Bronchial epithelial cell (primary cell): ENCODE results near the gene STX2. TPM values are rescaled to one million over a fixed set of nuclear protein-coding genes. Genes with fewer than 3 reads are reported as not detected.
A peak's percentile ranks its signal among the peaks of the same experiment; 100 is the strongest.

ENCODE experiments used
- DNase-seq: peaks from one replicate; pipeline ENCODE4 v3.0.0-alpha.2; 2010; ENCODE audit warnings: low read depth
- FAIRE-seq: peaks from 2 replicates; lab custom pipeline; 2011; peaks lifted over from hg19 to GRCh38; lab: Jason Lieb, UNC
- H3K27me3 ChIP-seq: 2 replicates; pipeline ENCODE4 v1.5.1; 2011; ENCODE audit warnings: low read length; ENCODE audit not compliant: control insufficient read depth, insufficient read depth
- H3K36me3 ChIP-seq: 2 replicates; pipeline ENCODE4 v1.5.1; 2011; ENCODE audit warnings: low read length; ENCODE audit not compliant: control insufficient read depth, insufficient read depth
- H3K4me3 ChIP-seq: 2 replicates; pipeline ENCODE4 v1.5.1; 2011; ENCODE audit warnings: mild to moderate bottlenecking, low read depth, low read length, control low read depth
- total RNA-seq: library from RNA; depleted of rRNA; stranded (reverse); fragments of >200 nt; gene quantifications from 2 replicates; pipeline ENCODE4 v1.2.1, GENCODE V29; 2014
- TF ChIP-seq, protein P1 (sequence below): IDR thresholded peaks from 2 replicates; pipeline ENCODE4 v1.5.1; 2011; ENCODE audit warnings: mild to moderate bottlenecking, moderate library complexity, low read length, control low read depth, inconsistent platforms; ENCODE audit not compliant: insufficient read depth, severe bottlenecking

STX2 gene
- total RNA-seq, 1 donor from 2014 or later = 8.4 TPM

- TF ChIP-seq, protein P1, sequence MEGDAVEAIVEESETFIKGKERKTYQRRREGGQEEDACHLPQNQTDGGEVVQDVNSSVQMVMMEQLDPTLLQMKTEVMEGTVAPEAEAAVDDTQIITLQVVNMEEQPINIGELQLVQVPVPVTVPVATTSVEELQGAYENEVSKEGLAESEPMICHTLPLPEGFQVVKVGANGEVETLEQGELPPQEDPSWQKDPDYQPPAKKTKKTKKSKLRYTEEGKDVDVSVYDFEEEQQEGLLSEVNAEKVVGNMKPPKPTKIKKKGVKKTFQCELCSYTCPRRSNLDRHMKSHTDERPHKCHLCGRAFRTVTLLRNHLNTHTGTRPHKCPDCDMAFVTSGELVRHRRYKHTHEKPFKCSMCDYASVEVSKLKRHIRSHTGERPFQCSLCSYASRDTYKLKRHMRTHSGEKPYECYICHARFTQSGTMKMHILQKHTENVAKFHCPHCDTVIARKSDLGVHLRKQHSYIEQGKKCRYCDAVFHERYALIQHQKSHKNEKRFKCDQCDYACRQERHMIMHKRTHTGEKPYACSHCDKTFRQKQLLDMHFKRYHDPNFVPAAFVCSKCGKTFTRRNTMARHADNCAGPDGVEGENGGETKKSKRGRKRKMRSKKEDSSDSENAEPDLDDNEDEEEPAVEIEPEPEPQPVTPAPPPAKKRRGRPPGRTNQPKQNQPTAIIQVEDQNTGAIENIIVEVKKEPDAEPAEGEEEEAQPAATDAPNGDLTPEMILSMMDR = no peak
- no peak for FAIRE-seq
Measured at GRCh38 chr12:130847112-130847511, 8.1 kb upstream of the STX2 start.

GRCh38 chr12:130846369-130846768, 7.3 kb upstream of the STX2 start:
- TF ChIP-seq, protein P1 = no peak
- no peaks in the 10 kb centered on the region for H3K27me3 ChIP-seq
- no peaks in the 10 kb centered on the region for H3K36me3 ChIP-seq
- H3K4me3 ChIP-seq = no peak overlapping the region
- DNase-seq (no peak), FAIRE-seq (no peak)

More at GRCh38 chr12:130847112-130847511, 8.1 kb upstream of the STX2 start:
- H3K36me3 ChIP-seq = no peaks in the 10 kb centered on the region
- no peaks in the 10 kb centered on the region for H3K27me3 ChIP-seq
- no peak for DNase-seq
- H3K4me3 ChIP-seq = no peak overlapping the region

DNA sequence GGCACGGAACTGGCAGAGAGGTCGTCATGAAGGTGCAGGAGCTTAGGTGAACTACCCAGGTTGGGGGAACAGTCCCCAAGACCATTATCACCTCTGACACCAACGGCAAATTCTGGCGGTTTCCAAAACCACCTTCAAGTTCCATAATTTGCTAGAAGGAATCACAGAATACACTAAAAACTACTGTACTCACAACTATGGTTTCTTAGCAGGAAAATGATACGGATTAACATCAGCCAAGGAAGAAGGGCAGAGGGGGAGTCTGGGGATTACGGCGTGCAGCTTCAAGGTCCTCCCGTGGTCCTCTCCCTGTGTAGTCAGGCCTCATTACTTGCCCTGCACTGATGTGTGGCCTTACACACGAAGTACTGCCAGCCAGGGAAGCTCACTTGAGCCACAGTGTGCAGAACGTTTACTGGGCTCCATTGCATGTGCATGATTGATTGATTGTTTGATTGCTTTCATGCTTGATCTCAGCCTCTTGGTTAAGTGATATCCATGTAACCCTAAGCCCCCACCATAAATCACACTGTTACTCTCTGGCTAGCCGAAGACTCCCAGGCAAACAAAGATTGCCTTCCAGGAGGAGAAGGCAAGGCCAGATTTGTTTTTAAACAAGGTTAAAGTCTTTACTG, 837 bp upstream of the STX2 start:
- Histone ChIP-seq H3K36me3 (no peaks in the 10 kb centered on the region), H3K4me3 (no peak overlapping the region), H3K27me3 (no peaks in the 10 kb centered on the region)
- no peak for DNase-seq
- TF ChIP-seq, protein P1 = no peak
- no peak for FAIRE-seq

GRCh38 chr12:130838284-130838950, 633 bp downstream of the STX2 start:
- TF ChIP-seq, protein P1 = no peak
- no peak for DNase-seq
- Histone ChIP-seq H3K36me3 (no peaks in the 10 kb centered on the region), H3K4me3 (peak overlapping the region; percentile 57), H3K27me3 (no peaks in the 10 kb centered on the region)
- no peak for FAIRE-seq

DNA sequence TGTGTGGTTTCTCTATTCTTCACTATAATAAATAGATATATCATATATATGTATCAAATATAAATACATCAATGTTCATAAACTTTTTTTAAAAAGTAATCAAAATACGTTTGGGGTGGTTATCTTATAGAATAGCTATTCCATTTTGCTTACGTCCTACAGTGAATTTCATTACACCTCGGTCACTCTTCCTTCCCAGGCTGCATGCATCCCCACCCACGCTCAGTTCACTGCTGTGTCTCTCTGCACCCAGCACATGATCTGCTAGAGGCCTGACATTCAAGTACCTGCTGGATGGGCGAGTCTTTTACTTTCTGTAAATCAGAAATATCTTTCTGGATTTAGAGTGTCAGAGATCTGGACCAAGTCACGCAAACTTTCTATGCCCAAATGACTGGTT, 3.6 kb downstream of the STX2 start:
- H3K36me3 ChIP-seq = no peaks in the 10 kb centered on the region
- DNase-seq (no peak), FAIRE-seq (no peak)
- no peaks in the 10 kb centered on the region for H3K27me3 ChIP-seq
- H3K4me3 ChIP-seq = no peak overlapping the region
- TF ChIP-seq, protein P1 = no peak
